ENCODE results near the gene NOCT. TPM values are rescaled to one million over a fixed set of nuclear protein-coding genes. Genes with fewer than 3 reads are reported as not detected.
"Not testable (repeated sequence)": the region's sequence is repeated elsewhere in the genome, so short reads cannot be mapped to it uniquely, and the experiment has no call there.

The NOCT gene, protein sequence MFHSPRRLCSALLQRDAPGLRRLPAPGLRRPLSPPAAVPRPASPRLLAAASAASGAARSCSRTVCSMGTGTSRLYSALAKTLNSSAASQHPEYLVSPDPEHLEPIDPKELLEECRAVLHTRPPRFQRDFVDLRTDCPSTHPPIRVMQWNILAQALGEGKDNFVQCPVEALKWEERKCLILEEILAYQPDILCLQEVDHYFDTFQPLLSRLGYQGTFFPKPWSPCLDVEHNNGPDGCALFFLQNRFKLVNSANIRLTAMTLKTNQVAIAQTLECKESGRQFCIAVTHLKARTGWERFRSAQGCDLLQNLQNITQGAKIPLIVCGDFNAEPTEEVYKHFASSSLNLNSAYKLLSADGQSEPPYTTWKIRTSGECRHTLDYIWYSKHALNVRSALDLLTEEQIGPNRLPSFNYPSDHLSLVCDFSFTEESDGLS
- total RNA-seq (2014; rRNA removed; shearing (Covaris generic)): 28.9 and 32.1 TPM in 2 replicates

DNA sequence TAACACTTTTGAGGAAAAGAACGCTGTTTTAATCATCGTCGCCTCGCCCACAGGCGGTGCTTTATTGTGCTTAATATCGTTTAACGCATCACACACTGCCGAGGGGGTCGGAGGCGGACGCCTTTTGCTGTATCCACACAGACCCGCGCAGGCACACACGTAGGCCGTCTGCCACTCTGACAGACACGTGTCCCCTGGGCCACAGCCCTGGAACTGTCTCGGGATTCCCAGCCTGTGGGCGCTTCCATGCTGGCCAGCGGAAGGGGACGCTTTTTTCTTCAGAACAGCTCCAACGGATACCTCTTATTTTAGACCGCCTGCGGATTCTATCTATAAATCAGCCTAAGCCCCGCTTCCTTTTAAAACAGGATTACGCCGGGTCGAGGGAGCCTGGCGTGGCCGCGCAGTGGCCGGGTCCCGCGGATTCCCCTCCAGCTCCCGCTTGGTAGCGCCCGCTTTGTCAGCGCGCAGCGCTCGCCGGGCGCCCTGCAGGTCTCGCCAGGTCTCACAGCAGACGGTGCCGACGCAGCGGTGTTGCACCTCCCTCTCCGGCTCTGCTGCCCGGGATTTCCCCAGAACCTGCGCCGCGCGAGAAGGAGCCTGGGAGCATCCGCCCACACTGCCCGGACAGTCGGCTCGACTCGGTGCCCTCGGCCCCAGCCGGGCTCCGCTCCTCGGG lies at the start of gene NOCT:
TSS of gene NOCT (plus strand) at position 513 of the 679 bp plus-strand sequence. CDS start 201 bp downstream, outside the sequence.
- peak; percentile 76 for DNase-seq (ENCODE audit: low spot score)

DNA sequence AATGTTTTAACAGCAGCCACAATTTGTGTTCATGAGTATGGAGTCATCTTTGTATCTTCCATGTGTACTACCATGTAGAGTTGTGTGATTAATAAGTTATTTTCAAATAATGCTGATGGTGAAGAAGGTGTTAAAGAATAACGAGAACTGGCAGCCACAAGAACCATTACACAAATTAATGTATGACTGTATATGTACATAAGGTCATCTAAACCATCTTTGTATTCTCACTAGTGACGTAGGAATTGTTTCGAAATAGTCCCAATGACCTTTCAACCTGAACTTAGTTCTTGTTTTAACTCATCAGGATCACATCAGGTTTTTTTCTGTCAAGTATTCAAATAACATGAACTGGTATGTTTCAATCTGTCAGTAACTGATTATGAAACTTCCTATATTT lies 48.3 kb upstream of the NOCT start:
- DNase-seq (ENCODE audit: low spot score): no peak

DNA sequence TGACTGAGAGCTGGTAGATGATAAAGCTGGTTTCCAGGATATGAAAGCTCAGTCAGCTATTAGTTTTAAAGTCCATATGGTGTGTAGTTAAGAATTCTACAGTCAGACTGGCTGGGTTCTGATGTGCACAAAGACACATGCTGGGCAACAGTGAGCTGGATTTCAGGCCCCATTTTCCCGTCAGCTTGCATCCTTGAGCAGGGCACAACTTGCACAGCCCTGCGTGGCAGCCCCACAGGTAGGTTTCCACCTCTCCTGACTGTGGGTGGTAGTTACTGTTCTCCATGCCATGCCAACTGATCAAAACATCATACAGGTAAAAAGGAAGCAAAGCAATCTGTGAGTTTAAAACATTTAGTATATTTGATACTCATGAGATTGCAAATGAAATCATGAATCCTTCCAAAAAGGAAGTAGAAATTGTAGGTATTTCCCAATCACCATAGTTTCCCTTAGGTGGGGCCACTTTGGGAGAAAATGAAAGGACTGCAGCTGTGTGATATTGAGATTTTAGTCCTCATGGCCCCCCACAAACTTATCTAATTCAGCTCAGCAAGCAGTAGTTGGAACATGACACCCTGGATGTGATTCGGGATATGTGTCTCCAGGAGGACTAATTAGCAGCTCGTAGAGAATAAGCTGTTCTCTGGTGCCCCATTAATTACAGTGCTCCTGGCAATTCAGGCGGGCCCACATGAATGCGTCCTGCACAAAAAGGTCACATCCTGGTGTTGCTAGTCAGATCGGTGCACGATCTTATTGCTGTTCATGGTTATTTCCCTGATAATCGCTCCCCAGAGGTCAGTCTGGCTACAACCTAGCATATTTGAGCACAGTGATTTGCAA lies 42.4 kb upstream of the NOCT start:
- DNase-seq (ENCODE audit: low spot score): no peak

DNA sequence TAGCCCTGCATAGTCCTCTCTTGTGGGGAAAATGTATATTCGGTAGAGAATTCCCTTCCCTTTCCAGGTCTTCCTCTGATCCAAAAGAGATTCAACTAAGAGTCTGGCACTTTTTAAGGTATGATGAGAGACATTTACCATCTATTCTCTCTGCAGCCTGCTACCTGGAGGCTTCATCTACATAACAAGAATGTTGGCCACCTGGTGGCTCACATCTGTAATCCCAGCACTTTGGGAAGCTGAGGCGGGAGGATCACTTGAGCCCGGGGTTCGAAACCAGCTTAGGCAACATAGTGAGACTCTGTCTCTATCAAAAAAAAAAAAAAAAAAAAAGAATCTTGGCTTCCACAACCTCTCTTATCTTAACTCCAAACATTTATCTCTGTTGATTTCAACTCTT lies 40.4 kb upstream of the NOCT start:
- DNase-seq (ENCODE audit: low spot score): no peak

DNA sequence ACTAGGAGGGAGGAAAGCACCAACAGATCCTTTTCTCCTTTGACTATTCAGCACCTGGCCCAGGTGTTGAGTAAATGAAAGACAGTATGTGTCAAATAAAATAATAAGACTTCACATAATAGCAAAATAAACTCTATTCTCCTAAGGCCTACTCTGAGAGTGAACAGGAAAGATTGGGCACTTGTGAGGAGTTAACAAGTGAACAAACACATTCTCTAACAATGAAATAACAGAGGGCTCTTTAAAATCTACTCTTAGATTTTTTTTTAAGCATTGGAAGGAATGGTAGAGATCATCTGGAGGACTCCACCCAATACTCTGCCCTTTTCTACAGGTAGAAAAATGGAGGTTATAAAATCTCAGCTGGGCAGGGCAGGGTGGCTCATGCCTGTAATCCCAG lies 39.1 kb upstream of the NOCT start:
- no peak for DNase-seq (ENCODE audit: low spot score)

DNA sequence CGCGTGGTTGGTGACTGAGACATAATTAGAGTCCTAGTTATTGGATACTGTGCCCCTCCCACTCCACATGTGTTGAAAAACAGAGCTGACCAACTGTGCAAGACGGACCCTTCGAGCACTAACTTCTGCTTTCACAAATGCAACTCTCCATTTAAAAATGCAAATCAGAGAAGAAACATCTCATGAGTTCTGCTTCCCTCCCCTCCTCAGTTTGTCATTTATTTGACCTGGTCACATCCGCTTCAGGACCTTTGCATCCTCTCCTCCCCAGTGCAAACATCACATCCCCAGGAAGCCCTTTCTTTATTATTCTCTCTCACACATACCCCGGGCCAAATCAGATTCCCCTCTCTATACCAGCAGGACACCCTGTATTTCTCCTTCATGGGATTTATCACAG lies 38.1 kb upstream of the NOCT start:
- DNase-seq (ENCODE audit: low spot score): no peak

DNA sequence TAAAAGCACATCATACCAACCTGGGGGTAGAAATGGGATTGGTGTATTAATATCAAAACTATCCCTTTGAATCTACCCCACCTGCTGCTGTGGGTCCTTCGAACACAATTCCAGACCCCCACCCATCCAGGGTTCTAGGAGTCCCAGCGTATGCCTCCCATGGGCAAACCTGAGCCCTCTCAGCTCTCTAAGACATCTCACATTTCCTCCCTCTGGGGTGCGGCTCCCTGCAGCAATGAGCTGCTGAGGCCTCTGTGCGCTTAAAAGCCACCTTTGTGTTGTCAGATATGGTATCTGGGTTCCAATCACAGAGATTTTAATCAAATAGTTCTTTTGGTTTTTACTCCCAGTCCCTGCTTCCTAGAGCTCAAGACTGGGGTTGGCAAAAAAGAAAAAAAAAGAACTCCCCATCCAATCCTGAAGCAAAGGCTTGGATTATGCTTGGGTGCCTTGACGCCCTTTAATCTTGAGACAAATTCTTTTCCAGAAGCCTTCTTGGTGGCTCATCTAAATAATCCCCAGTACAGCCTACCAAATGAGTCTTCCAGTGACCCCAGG lies 37.5 kb upstream of the NOCT start:
- no peak for DNase-seq (ENCODE audit: low spot score)

DNA sequence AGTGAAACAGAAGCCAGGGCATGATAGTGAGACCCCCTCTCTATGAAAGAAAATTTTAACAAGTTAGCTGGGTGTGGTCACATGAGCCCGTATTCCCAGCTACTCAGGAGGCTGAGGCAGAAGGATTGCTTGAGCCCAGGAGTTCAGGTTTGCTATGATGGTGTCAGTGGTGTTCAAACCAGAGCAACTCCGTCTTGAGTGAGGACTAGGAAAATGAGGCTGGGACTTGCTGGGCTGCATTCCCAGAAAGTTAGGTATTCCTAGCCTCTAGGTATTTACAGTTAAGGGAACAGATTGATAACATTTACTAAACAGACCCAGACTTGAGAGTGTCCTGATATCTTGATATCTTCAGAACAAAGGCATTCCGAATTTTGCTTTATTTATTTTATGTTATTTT lies 37.0 kb upstream of the NOCT start:
- DNase-seq (ENCODE audit: low spot score): no peak

DNA sequence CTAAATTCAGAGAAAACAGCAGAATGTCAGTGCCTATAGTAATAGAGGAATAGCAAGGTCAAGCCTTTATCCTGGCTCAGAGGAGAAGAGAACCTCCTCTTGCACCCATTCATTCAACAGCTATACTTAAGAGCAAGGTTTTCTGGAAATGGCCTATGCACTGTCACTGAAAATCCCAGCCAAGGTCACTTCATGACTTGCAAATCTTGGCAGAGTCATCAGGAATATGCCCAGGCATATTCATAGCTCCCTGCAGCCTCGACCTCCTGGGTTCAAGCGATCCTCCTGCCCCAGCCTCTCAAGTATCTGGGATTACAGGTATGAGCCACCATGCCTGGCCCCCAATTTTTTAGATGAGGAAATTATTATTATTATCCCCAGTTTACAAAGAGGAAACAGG lies 35.8 kb upstream of the NOCT start:
- DNase-seq (ENCODE audit: low spot score): no peak

DNA sequence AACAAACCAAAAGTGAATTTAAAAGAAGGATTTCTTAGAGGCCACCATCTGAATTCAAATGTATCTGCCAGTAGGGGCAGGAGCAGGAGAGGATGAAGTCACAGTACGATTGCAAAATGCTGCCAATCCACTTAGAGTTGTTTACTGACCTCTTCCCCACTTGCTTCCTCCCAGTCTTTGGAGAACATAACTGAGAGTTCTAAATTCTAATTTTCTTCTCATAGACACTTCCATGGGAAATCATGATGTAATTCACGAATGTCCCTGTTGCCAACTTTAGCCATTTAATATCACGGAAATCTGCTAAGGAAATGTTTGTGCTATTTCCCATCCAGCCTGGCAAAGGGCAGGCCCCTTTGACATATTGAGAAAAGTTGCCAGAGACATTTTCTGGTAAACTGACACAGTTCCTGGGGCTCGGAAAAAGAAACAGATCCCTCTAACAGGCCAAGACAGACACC lies 33.6 kb upstream of the NOCT start:
- peak; percentile 22 for DNase-seq (ENCODE audit: low spot score)

DNA sequence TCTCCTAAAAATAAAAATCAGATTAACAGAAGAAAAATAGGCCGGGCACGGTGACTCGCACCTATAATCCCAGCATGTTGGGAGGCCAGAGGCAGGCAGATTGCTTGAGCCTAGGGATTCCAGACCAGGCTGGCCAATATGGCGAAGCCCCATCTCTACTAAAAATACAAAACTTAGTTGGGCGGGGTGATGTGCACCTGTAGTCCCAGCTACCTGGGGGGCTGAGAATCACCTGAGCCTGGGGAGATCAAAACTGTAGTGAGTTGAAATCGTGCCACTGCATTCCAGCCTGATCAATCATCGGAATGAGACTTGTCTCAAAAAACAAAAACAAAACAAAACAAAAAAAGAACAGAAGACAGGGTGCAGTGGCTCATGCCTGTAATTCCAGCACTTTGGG lies 32.8 kb upstream of the NOCT start:
- DNase-seq (ENCODE audit: low spot score): no peak

DNA sequence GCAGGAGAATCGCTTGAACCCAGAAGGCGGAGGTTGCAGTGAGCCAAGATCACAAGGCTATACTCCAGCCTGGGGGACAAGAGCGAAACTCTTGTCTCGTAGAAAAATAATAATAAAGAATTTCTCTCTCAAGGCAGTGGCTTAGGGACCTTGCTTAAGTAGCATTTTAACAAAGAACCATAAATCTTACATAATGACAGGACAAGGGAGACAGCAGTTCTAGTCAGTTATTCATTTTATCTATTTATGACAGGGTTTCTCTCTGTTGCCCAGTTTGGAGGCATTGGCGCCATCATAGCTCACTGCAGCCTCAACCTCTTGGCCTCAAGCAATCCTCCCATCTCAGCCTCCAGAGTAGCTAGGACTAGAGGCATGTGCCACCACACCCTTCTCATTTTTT lies 31.9 kb upstream of the NOCT start:
- DNase-seq (ENCODE audit: low spot score): no peak

DNA sequence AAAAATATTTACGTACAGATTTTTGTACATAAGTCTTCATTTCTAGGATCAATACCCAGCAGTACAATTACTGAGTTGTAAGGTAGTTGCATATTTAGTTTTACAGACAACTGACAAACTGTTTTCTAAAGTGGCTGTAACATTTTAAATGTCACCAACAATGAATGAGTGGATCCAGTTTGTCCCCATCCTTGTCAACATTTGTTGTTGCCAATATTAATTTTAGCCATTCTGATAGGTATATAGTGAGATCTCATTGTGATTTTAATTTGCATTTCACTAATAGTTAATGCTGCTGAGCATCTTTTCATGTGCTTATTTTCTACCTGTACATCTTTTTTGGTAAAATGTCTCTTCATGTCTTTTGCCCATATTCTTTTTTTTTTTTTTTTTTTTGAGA lies 30.9 kb upstream of the NOCT start:
- DNase-seq (ENCODE audit: low spot score): no peak

DNA sequence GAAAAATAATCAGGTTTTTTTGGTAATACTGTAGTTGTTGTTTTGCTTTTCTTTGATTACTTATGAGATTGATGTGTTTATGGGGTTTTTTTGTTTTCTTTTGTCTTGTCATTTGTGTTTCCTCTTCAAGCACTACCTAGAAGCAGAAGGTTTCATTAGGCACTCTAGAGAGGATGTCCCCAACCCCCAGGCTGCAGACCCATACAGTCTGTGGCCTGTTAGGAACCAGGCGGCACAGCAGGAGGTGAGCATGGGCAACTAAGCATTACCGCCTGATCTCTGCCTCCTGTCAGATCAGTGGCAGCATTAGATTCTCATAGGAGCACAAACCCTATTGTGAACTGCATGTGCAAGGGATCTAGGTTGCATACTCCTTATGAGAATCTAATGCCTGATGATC lies 22.9 kb upstream of the NOCT start:
- DNase-seq (ENCODE audit: low spot score): no peak

DNA sequence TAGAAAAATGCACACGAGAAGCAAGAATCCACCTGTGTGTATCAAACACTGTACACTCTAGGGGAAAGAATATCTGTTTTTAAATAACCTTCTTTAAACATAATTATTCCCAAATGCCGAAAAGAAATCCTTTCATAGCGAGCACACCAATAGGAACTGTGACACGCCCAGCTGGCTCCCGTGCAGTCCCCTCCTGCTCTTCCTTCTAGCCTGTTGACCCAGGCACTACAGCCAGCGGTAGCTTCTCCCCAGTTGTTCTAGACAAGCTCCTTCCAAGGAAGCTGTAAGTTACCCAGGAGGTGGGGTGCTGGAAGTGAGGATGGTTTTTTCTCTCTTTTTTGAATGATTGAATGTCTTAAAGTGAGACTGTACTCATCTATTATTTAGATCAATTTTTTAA lies 19.5 kb upstream of the NOCT start:
- no peak for DNase-seq (ENCODE audit: low spot score)

DNA sequence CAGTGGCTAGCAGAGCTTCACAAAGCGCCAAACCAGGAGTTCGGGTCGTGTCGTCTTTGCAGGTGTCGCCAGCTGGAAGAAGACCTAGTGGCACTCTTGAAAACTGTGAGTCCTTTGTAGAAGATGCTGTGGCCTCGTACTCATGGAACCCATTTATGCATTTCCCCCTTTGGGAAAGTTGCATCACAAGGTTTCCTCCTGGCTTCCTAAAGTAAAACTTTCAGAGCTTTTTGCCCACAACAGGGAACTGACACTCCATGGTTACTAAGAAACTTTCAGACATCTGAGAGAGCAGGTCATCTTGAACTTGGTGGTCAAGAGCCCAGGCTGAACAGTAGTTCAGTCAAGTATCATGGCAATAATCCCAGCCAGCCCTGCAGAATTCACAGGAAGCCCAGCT lies 15.9 kb upstream of the NOCT start:
- no peak for DNase-seq (ENCODE audit: low spot score)

DNA sequence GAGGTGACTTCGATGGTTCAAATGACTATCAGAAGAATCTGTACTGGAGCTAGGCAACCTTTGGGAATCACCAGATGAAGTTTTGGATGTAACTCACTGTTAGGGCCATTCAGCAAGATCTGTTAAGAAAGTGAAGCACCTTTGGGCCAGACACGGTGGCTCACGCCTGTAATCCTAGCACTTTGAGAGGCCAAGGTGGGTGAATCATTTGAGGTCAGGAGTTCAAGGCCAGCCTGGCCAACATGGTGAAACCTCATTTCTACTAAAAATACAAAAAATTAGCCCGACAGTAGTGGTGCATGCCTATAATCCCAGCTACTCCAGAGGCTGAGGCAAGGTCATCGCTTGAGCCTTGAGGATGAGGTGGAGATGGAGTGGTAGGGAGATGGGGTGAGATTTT lies 15.4 kb upstream of the NOCT start:
- not testable (repeated sequence) for DNase-seq (ENCODE audit: low spot score)

DNA sequence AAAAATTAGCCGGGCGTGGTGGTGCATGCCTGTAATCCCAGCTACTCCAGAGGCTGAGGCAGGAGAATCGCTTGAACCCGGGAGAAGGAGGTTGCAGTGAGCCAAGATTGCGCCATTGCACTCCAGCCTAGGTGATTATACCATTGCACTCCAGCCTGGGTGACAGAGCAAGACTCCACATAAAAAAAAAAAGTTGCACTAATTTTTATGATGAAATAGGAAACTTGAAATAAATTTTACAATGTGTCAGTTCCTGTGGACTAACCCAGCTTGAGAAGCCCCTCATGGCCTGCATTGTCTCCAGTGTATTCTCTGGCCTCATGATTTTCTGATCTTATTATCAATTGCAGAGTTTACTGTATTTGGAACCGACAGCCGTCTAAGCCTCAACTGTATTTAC lies 14.2 kb upstream of the NOCT start:
- not testable (repeated sequence) for DNase-seq (ENCODE audit: low spot score)

DNA sequence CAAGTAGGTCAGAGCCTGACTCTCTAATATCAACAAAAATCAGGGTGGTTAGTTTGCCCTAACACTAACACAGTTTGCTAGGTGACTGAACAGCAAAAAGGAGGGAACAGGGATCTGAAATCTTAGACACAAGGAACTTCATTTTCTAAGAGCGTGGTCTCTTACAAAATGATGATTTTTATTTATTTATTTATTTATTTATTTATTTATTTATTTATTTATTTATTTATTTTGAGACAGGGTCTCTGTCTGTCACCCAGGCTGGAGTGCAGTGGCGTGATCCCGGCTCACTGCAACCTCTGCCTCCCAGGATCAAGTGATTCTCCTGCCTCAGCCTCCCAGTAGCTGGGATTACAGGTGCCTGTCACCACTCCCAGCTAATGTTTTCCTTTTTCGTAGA lies 11.9 kb upstream of the NOCT start:
- DNase-seq (ENCODE audit: low spot score): not testable (repeated sequence)

DNA sequence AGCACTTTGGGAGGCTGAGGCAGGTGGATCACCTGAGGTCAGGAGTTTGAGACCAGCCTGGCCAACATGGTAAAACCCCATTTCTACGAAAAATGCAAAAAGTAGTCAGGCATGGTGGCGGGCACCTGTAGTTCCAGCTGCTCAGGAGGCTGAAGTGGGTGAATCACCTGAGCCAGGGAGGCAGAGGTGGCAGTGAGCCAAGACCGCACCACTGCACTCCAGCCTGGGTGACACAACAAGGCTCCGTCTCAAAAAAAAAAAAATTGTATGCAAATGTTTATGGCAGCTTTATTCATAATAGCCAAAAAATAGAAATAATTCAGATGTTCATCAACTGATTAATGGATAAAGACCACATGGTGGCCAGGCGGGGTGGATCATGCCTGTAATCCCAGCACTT lies 9.8 kb upstream of the NOCT start:
- no peak for DNase-seq (ENCODE audit: low spot score)

DNA sequence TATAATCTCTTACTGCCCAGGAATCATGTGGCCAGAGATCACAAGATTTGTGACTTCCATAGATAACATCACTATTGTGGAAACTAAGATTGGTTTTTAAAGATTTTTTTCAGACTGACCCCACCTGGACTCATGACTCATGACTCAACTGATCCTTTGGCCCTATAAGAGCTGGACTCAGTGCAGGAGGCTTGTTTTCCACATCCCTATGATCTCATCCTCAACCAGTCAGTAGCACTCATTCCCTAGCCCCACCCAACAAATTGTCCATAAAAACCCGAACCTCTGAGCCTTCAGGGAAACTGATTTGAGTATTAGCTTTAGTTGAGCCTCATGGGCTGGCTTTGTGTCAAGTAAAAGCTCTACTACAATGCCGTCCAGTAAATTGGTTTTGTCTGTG lies 7.9 kb upstream of the NOCT start:
- DNase-seq (ENCODE audit: low spot score): peak; percentile 31

DNA sequence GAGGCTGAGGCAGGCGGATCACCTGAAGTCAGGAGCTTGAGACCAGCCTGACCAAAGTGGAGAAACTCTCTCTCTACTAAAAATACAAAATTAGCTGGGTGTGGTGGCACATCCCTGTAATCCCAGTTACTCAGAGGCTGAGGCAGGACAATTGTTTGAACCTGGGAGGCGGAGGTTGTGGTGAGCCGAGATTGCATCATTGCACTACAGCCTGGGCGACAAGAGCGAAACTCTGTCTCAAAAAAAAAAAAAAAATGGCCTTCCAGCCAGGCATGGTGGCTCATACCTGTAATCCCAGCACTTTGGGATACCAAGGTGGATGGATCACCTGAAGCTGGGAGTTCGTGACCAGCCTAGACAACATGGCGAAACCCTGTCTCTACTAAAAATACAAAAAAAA lies 7.3 kb upstream of the NOCT start:
- DNase-seq (ENCODE audit: low spot score): not testable (repeated sequence)

Measured in A172 (cell line).